Measurements from ENCODE around the gene ZNF579.

The ZNF579 gene

GRCh38 chr19:55567708-55568328 is 12.8 kb downstream of the ZNF579 start:
- DNase-seq: no peak

- no peak for DNase-seq
Measured at GRCh38 chr19:55566823-55567222, 13.8 kb downstream of the ZNF579 start.

- DNase-seq: peak; percentile 53
Measured at GRCh38 chr19:55563261-55563690, 17.4 kb downstream of the ZNF579 start.

- DNase-seq: peak; percentile 18
Measured at GRCh38 chr19:55559684-55560083, 21.0 kb downstream of the ZNF579 start.

GRCh38 chr19:55554741-55555152 is 25.9 kb downstream of the ZNF579 start:
- peak; percentile 30 for DNase-seq

- no peak for DNase-seq
Measured at GRCh38 chr19:55554302-55554701, 26.3 kb downstream of the ZNF579 start.

- no peak for DNase-seq
Measured at GRCh38 chr19:55553217-55554182, 27.1 kb downstream of the ZNF579 start.

- peak; percentile 26 for DNase-seq
Measured at GRCh38 chr19:55552620-55553019, 28.0 kb downstream of the ZNF579 start.

- DNase-seq: peak; percentile 30
Measured at GRCh38 chr19:55552206-55552605, 28.4 kb downstream of the ZNF579 start.

GRCh38 chr19:55550321-55550650 is 30.4 kb downstream of the ZNF579 start:
- DNase-seq: no peak

GRCh38 chr19:55549500-55550320 is 30.9 kb downstream of the ZNF579 start:
- peak; percentile 91 for DNase-seq

GRCh38 chr19:55546822-55547614 is 33.6 kb downstream of the ZNF579 start:
- DNase-seq: peak; percentile 43

- no peak for DNase-seq
Measured at GRCh38 chr19:55546011-55546410, 34.6 kb downstream of the ZNF579 start.

- DNase-seq: no peak
Measured at GRCh38 chr19:55545443-55545842, 35.2 kb downstream of the ZNF579 start, which contains the start of gene SBK3. SBK3 (minus strand) TSS chr19:55545543; CDS start chr19:55545543, 0 bp downstream.

GRCh38 chr19:55544776-55545439 is 35.7 kb downstream of the ZNF579 start:
- no peak for DNase-seq

- DNase-seq: no peak
Measured at GRCh38 chr19:55544014-55544413, 36.6 kb downstream of the ZNF579 start.

- no peak for DNase-seq
Measured at GRCh38 chr19:55543567-55543966, 37.1 kb downstream of the ZNF579 start.

- DNase-seq: no peak
Measured at GRCh38 chr19:55542292-55542855, 38.3 kb downstream of the ZNF579 start.

GRCh38 chr19:55541091-55541490 is 39.6 kb downstream of the ZNF579 start:
- no peak for DNase-seq

GRCh38 chr19:55540619-55541018 is 40.0 kb downstream of the ZNF579 start:
- peak; percentile 28 for DNase-seq
